Upper lobe of right lung (tissue), 1 donor: Measurements from ENCODE around the gene ALPL. TPM values are rescaled to one million over a fixed set of nuclear protein-coding genes. Genes with fewer than 3 reads are reported as not detected.
A peak's percentile ranks its signal among the peaks of the same experiment; 100 is the strongest.

Source experiments
- ATAC-seq: fragments of 200-7000 bp; cut with Tn5 transposase; one replicate; pipeline ENCODE4 v1.9.1; 2020; ENCODE audit warnings: mild to moderate bottlenecking, moderate library complexity
- DNase-seq: peaks from one replicate; pipeline ENCODE4 v3.0.0-alpha.2; 2020
- H3K27ac ChIP-seq: fragments of 200-600 bp; one replicate; pipeline ENCODE4 v1.8.0; 2022
- H3K27me3 ChIP-seq: fragments of 200-600 bp; one replicate; pipeline ENCODE4 v1.8.0; 2022; ENCODE audit warnings: mild to moderate bottlenecking
- H3K36me3 ChIP-seq: fragments of 200-600 bp; one replicate; pipeline ENCODE4 v1.8.0; 2022
- H3K4me1 ChIP-seq: fragments of 200-600 bp; one replicate; pipeline ENCODE4 v1.8.0; 2022
- H3K4me3 ChIP-seq: fragments of 200-600 bp; one replicate; pipeline ENCODE4 v1.8.0; 2022; ENCODE audit warnings: mild to moderate bottlenecking
- H3K9me3 ChIP-seq: fragments of 200-600 bp; one replicate; pipeline ENCODE4 v1.8.0; 2022
- intact Hi-C: fragments of 100-400 bp; cut with DNase I; formaldehyde crosslinking; loops from one replicate; pipeline ENCODE4 v1.11.0; 2022
- total RNA-seq: library from RNA; stranded (reverse); fragmentation: NEBNext Ultra II Directional; extraction: Animal tissue kit (Norgen Biotek cat#: 25700); gene quantifications from one replicate; pipeline ENCODE4 v1.2.1, GENCODE V29; 2021
- TF ChIP-seq, protein P1 (sequence below): fragments of 200-600 bp; IDR thresholded peaks from one replicate; pipeline ENCODE4 v1.8.0; 2022; ENCODE audit warnings: antibody characterized with exemption
- donor health status: DM: no; HTN: yes; CAD: no; lungs with severe emphysema.

The ALPL gene
- total RNA-seq, 1 donor from 2014 or later = 164 TPM

DNA sequence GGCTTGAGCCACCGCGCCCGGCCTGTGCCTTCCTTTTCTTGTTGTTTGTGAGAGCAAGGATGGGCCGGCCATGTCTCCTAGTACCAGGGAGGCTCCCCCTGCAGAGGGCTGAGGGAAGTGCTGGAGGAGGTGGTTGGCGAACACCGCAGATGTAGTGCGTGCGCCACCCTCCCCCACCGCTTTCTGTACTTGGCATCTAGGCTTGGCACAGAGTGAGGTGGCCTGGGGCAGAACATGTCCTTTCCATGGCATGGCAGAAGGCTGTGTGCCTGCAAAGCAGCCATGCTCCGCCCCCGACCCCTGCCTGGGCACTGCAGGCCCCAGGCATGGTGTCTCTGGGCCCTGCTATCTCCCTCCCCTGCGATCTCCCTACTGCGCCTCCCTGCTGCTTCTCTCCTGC lies 30.7 kb downstream of the ALPL start:
- peaks cover 30% of the 10 kb centered on the region for H3K4me1 ChIP-seq
- no peaks in the 10 kb centered on the region for H3K27me3 ChIP-seq
- TF ChIP-seq, protein P1, sequence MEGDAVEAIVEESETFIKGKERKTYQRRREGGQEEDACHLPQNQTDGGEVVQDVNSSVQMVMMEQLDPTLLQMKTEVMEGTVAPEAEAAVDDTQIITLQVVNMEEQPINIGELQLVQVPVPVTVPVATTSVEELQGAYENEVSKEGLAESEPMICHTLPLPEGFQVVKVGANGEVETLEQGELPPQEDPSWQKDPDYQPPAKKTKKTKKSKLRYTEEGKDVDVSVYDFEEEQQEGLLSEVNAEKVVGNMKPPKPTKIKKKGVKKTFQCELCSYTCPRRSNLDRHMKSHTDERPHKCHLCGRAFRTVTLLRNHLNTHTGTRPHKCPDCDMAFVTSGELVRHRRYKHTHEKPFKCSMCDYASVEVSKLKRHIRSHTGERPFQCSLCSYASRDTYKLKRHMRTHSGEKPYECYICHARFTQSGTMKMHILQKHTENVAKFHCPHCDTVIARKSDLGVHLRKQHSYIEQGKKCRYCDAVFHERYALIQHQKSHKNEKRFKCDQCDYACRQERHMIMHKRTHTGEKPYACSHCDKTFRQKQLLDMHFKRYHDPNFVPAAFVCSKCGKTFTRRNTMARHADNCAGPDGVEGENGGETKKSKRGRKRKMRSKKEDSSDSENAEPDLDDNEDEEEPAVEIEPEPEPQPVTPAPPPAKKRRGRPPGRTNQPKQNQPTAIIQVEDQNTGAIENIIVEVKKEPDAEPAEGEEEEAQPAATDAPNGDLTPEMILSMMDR = peak; percentile 22
- intact Hi-C loops = no loop called here
- ATAC-seq = peak; percentile 35
- H3K27ac ChIP-seq = no peak overlapping the region
- H3K4me3 ChIP-seq = no peak overlapping the region
- DNase-seq = no peak
- no peaks in the 10 kb centered on the region for H3K9me3 ChIP-seq
- H3K36me3 ChIP-seq = no peaks in the 10 kb centered on the region

DNA sequence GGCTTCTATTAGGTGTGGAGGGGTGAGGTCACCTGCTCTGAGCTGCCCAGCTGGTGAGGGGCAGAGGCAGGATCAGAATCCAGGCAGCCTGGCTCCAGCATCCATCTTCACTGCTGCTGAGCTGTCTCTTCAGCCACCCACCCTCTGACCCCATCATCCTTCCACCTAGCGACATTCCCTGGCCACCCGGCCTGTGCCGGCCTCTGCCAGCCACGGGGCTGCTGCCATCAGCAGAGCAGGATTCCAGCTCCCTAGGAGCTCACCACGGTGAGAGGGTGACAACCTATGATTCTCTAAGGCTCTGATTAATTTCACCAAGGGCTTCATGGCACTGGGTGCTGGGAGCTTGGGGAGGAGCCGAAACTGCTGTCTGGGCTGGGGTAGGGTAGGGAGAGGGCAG lies 32.1 kb downstream of the ALPL start:
- Histone ChIP-seq H3K36me3 (no peaks in the 10 kb centered on the region), H3K27ac (no peak overlapping the region), H3K27me3 (no peaks in the 10 kb centered on the region), H3K4me1 (peaks cover 25% of the 10 kb centered on the region), H3K9me3 (no peaks in the 10 kb centered on the region), H3K4me3 (no peak overlapping the region)
- ATAC-seq (no peak), DNase-seq (no peak)
- TF ChIP-seq, protein P1 = no peak
- intact Hi-C loops = no loop called here

DNA sequence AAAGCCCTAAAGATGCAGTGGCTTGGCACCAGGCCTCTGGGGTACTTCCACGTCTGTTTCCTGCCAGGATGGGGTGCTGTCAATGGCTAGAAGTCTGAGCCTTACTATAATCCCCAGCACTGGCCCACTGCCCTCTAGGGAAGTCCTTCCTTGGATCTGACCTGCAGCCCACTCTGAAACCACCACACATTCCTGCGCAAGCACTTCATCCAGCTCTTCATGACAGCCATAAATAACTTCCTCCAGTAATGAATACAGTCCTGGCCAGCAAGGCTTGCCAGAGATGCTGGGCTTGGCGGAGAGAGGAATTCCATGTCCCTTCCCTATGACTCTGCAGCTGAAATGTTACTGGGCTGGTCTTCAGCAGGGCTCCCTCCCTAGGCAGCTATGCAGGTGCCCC lies 32.6 kb downstream of the ALPL start:
- intact Hi-C loops = no loop called here
- DNase-seq (no peak), ATAC-seq (peak; percentile 32)
- Histone ChIP-seq H3K4me3 (no peak overlapping the region), H3K9me3 (no peaks in the 10 kb centered on the region), H3K36me3 (no peaks in the 10 kb centered on the region), H3K4me1 (peaks cover 23% of the 10 kb centered on the region), H3K27me3 (no peaks in the 10 kb centered on the region), H3K27ac (no peak overlapping the region)
- TF ChIP-seq, protein P1 = no peak

DNA sequence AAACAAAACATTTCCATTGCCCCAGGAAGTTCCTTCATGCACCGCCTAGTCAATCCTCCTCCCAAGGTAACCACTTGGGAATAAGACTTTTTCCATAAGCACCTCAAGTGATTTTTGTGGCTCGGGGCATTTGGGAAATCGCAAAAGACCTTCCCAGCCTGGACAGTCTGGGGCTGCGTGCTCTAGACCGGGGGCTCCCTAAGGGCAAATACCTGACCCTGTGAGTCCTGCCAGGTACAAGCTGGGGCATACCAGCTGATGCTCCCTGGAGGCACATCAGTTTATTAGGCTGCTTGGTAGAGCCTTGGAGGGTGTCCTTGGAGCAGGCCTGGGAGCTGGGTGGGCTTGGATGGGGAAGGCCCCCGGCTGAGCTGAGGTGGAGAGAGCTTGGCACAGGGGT lies 34.4 kb downstream of the ALPL start:
- no peaks in the 10 kb centered on the region for H3K36me3 ChIP-seq
- no peak overlapping the region for H3K4me3 ChIP-seq
- intact Hi-C loops = no loop called here
- DNase-seq (no peak), ATAC-seq (no peak)
- TF ChIP-seq, protein P1 = no peak
- H3K27ac ChIP-seq = peak overlapping the region; percentile 13
- no peaks in the 10 kb centered on the region for H3K9me3 ChIP-seq
- H3K27me3 ChIP-seq = no peaks in the 10 kb centered on the region
- H3K4me1 ChIP-seq = peaks cover 16% of the 10 kb centered on the region

DNA sequence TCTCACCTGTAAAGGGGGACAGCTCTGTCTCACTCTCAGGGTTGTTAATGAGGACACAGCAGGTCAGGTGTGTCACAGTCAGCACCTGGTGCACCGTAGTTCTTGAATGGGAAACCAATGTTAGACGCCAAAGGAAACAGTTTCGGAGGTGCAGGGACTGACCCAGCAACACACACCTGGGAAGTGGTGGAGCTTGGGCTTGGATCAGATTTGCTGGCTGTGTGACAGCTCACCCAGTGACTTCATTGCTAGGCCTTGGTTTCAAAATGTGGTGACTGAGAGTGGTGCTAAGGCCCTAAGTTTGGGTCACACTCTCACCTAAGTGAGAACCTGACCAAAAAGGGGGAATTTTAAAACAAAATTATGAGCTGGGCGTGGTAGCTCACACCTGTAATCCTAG lies 34.9 kb downstream of the ALPL start:
- Histone ChIP-seq H3K27ac (no peak overlapping the region), H3K4me1 (peaks cover 11% of the 10 kb centered on the region), H3K4me3 (no peak overlapping the region), H3K27me3 (no peaks in the 10 kb centered on the region), H3K36me3 (no peaks in the 10 kb centered on the region), H3K9me3 (no peaks in the 10 kb centered on the region)
- no peak for DNase-seq
- TF ChIP-seq, protein P1 = no peak
- intact Hi-C loops = no loop called here
- no peak for ATAC-seq
